Suprapubic skin (tissue), 4 donors: ENCODE measurements around the gene TMPRSS4. TPM values are rescaled to one million over a fixed set of nuclear protein-coding genes. Genes with fewer than 3 reads are reported as not detected.
"Not testable (repeated sequence)": the region's sequence is repeated elsewhere in the genome, so short reads cannot be mapped to it uniquely, and the experiment has no call there.

Experiments
- DNase-seq, 2 donors: peaks; one replicate each; pipeline ENCODE4 v3.0.0-alpha.2; 2019; ENCODE audit warnings: low spot score in 2 of 2
- H3K27ac ChIP-seq: fragments of 200-600 bp; sonication (generic); one replicate; pipeline ENCODE4 v1.5.1; 2019
- H3K27me3 ChIP-seq: fragments of 200-600 bp; sonication (generic); one replicate; pipeline ENCODE4 v1.5.1; 2019
- H3K36me3 ChIP-seq: fragments of 200-600 bp; sonication (generic); one replicate; pipeline ENCODE4 v1.5.1; 2019
- H3K4me1 ChIP-seq: fragments of 200-600 bp; sonication (generic); one replicate; pipeline ENCODE4 v1.5.1; 2019
- H3K4me3 ChIP-seq: fragments of 200-600 bp; sonication (generic); one replicate; pipeline ENCODE4 v1.5.1; 2019; ENCODE audit warnings: mild to moderate bottlenecking
- H3K9me3 ChIP-seq: fragments of 200-600 bp; sonication (generic); one replicate; pipeline ENCODE4 v1.5.1; 2019
- CTCF ChIP-seq, 2 donors: fragments of 200-600 bp in 1 of 2; fragments of 450-650 bp in 1 of 2; sonication (generic) in 1 of 2; IDR thresholded peaks; one replicate each; pipeline ENCODE4 v1.5.1; 2016 to 2019; ENCODE audit warnings: antibody characterized with exemption in 2 of 2, mild to moderate bottlenecking in 1 of 2, moderate library complexity in 1 of 2
- EP300 ChIP-seq: sonication (generic); formaldehyde crosslinking; IDR thresholded peaks from one replicate; pipeline ENCODE4 v1.6.1; 2017; ENCODE audit warnings: antibody characterized with exemption
- POLR2A ChIP-seq, 2 donors: fragments of 450-650 bp; IDR thresholded peaks; one replicate each; pipeline ENCODE4 v1.6.1; 2017; ENCODE audit warnings: antibody characterized with exemption in 2 of 2, mild to moderate bottlenecking in 2 of 2, moderate library complexity in 2 of 2
- POLR2AphosphoS5 ChIP-seq, 3 donors: sonication (generic); formaldehyde crosslinking; IDR thresholded peaks; one replicate each; pipeline ENCODE4 v1.6.1; 2017; ENCODE audit warnings: antibody characterized with exemption in 3 of 3
- WGBS: methylation state at CpG from one replicate; pipeline ENCODE4 v1.1.5; 2018; 5-methylcytosine and 5-hydroxymethylcytosine counted together
- total RNA-seq, 4 donors: library from RNA; depleted of rRNA; stranded (reverse); fragments of >200 nt; gene quantifications; one replicate each; pipeline ENCODE4 v1.1.0, GENCODE V29; 2016

TMPRSS4 gene
- total RNA-seq, 4 donors from 2014 or later, result 1.6 to 17.0 (median 2.4) TPM

GRCh38 chr11:118060081-118060661, 16.7 kb upstream of the TMPRSS4 start:
- no peak for TF ChIP-seq CTCF (IDR thresholded peaks at IDR 0.05)
- no peak for TF ChIP-seq POLR2AphosphoS5 (IDR thresholded peaks at IDR 0.05)
- no peaks in the 10 kb centered on the region for H3K9me3 ChIP-seq
- WGBS, result 73% methylated on average over 7 of the region's 10 CpGs
- no peak overlapping the region for H3K27ac ChIP-seq
- no peak overlapping the region for H3K4me3 ChIP-seq
- no peaks in the 10 kb centered on the region for H3K27me3 ChIP-seq
- peaks cover 18% of the 10 kb centered on the region for H3K4me1 ChIP-seq
- peak; percentile 50 to 55 for DNase-seq
- no peaks in the 10 kb centered on the region for H3K36me3 ChIP-seq

- no peaks in the 10 kb centered on the region for H3K36me3 ChIP-seq
- DNase-seq, result peak; percentile 61 to 74
- H3K4me3 ChIP-seq, result no peak overlapping the region
- WGBS, result 30% methylated on average over 7 of the region's 7 CpGs
- TF ChIP-seq POLR2AphosphoS5 (IDR thresholded peaks at IDR 0.05) (no peak), POLR2A (IDR thresholded peaks at IDR 0.05) (no peak)
- no peaks in the 10 kb centered on the region for H3K9me3 ChIP-seq
- no peaks in the 10 kb centered on the region for H3K27me3 ChIP-seq
- H3K4me1 ChIP-seq, result peaks cover 18% of the 10 kb centered on the region
- no peak overlapping the region for H3K27ac ChIP-seq
Measured at GRCh38 chr11:118060869-118061268, 16.0 kb upstream of the TMPRSS4 start.

- no peaks in the 10 kb centered on the region for H3K9me3 ChIP-seq
- peak; percentile 10 to 53 for DNase-seq
- H3K4me1 ChIP-seq, result peaks cover 18% of the 10 kb centered on the region
- H3K4me3 ChIP-seq, result no peak overlapping the region
- no peak overlapping the region for H3K27ac ChIP-seq
- H3K27me3 ChIP-seq, result no peaks in the 10 kb centered on the region
- TF ChIP-seq POLR2A (IDR thresholded peaks at IDR 0.05) (no peak), CTCF (IDR thresholded peaks at IDR 0.05) (no peak), EP300 (no peak), POLR2AphosphoS5 (IDR thresholded peaks at IDR 0.05) (no peak)
- WGBS, result 92% methylated on average over 6 of the region's 6 CpGs
- no peaks in the 10 kb centered on the region for H3K36me3 ChIP-seq
Measured at GRCh38 chr11:118061586-118062125, 15.2 kb upstream of the TMPRSS4 start.

- 99% methylated on average over 4 of the region's 5 CpGs for WGBS
- H3K9me3 ChIP-seq, H3K27me3 ChIP-seq, H3K36me3 ChIP-seq, H3K4me3 ChIP-seq, H3K27ac ChIP-seq: not testable (repeated sequence)
- peak; percentile 9 to 45 for DNase-seq
- H3K4me1 ChIP-seq, result peaks cover 18% of the 10 kb centered on the region
Measured at GRCh38 chr11:118062181-118062580, 14.7 kb upstream of the TMPRSS4 start.

- not testable (repeated sequence) for H3K9me3 ChIP-seq, H3K27me3 ChIP-seq, H3K36me3 ChIP-seq, H3K4me3 ChIP-seq, H3K27ac ChIP-seq
- peak in 1 of 2 donors; percentile 22 for DNase-seq
- peaks cover 18% of the 10 kb centered on the region for H3K4me1 ChIP-seq
- WGBS, result 96% methylated on average over 5 of the region's 5 CpGs
Measured at GRCh38 chr11:118062631-118063030, 14.2 kb upstream of the TMPRSS4 start.

GRCh38 chr11:118064956-118065355, 11.9 kb upstream of the TMPRSS4 start:
- WGBS, result 70% methylated on average over 9 of the region's 9 CpGs
- DNase-seq, result peak in 1 of 2 donors; percentile 39
- peaks cover 10% of the 10 kb centered on the region for H3K4me1 ChIP-seq

More at GRCh38 chr11:118064956-118065355, 11.9 kb upstream of the TMPRSS4 start:
- Histone ChIP-seq H3K27me3 (no peaks in the 10 kb centered on the region), H3K4me3 (no peak overlapping the region), H3K36me3 (no peaks in the 10 kb centered on the region), H3K27ac (no peak overlapping the region), H3K9me3 (no peaks in the 10 kb centered on the region)
- TF ChIP-seq CTCF (IDR thresholded peaks at IDR 0.05), result no peak
- no peak for TF ChIP-seq EP300
- no peak for TF ChIP-seq POLR2A (IDR thresholded peaks at IDR 0.05)
- TF ChIP-seq POLR2AphosphoS5 (IDR thresholded peaks at IDR 0.05), result no peak
